ENCODE results near the gene HERC6.
A peak's percentile ranks its signal among the peaks of the same experiment; 100 is the strongest.
"Not testable (repeated sequence)": the region's sequence is repeated elsewhere in the genome, so short reads cannot be mapped to it uniquely, and the experiment has no call there.

Gene HERC6

DNA sequence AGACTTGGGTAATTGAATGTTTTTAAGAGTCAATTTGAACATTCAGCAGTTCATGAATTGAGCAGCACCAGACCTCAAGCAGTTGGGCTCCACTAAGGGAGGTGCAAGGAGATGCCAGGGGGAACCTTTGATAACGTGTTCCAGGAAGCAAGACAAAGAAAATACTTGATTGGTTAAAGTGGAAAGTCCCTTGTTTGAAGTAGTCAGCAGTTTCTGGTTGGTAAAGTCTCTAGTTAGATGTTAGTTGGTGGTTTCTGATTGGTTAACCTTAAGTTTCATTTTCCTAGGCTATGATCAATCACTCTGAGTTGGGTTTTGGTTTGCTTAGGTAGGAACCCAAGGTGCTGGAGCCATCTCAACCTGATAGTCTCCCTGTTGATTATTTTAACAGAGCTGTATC lies 4.0 kb downstream of the HERC6 start:
- FAIRE-seq (peak; percentile 95), DNase-seq (ENCODE audit: insufficient read length, low spot score) (peak; percentile 6)

- FAIRE-seq: no peak
These were observed 11.5 kb downstream of the HERC6 start for GRCh38 chr4:88390128-88390527.

DNA sequence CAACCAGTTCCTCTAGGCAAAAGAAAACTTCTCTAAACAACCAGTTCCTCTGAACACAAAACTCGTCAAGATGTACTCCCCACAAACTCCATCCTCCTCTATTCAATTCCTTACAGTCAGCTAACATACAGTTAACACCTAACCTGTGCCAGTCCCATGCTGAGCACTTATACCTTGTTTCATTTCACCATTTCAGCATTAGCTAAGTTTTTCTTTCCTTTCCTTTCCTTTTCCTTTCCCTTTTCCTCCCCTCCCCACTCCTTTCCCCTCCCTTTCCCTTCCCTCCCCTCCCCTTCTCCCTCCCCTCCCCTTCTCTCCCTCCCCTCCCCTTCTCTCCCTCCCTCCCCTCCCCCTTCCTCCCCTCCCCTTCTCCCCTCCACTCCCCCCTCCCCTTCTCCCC lies 13.1 kb downstream of the HERC6 start:
- DNase-seq (ENCODE audit: insufficient read length, low spot score): no peak

More at GRCh38 chr4:88390128-88390527, 11.5 kb downstream of the HERC6 start:
- no peak for DNase-seq (ENCODE audit: insufficient read length, low spot score)

DNA sequence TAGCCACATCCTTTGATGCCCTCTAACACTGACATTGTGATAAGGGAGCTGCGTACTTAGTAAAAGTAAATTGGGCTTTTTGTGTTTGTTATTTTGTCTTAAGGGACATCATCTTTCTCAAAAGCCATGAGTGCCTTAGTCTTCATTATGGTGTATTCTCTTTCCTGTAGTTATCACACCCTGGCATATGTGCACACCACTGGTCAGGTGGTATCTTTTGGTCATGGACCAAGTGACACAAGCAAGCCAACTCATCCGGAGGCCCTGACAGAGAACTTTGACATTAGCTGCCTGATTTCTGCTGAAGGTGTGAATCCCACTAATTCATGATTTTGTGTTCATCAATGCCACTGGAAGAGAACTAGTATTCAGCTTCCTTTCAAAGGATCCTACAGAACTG lies 18.0 kb downstream of the HERC6 start:
- FAIRE-seq (no peak), DNase-seq (ENCODE audit: insufficient read length, low spot score) (no peak)

More for the DNA sequence above, 13.1 kb downstream of the HERC6 start:
- FAIRE-seq: no peak

DNA sequence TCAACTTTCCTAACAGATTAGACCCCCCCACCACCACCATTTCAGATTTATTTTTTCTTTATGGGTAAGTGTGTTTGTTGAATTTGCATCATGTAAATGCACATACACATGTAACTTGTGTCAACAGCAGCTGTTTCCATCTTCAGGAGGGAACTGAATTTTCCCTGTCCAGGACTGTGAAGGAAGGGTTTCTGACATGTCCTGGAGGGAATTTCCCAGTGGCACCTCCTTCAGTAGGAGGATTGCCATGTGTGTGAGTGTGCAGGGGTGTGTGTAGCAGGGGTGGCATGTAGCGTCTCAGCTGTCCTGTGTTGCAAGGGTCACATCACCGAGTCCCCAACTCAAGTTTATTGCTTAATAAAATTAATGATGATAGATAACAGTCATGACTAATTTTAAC lies 19.7 kb downstream of the HERC6 start:
- FAIRE-seq: peak; percentile 54
- DNase-seq (ENCODE audit: insufficient read length, low spot score): no peak

- FAIRE-seq (no peak), DNase-seq (ENCODE audit: insufficient read length, low spot score) (no peak)
These were observed 30.6 kb downstream of the HERC6 start for GRCh38 chr4:88409206-88409605.

DNA sequence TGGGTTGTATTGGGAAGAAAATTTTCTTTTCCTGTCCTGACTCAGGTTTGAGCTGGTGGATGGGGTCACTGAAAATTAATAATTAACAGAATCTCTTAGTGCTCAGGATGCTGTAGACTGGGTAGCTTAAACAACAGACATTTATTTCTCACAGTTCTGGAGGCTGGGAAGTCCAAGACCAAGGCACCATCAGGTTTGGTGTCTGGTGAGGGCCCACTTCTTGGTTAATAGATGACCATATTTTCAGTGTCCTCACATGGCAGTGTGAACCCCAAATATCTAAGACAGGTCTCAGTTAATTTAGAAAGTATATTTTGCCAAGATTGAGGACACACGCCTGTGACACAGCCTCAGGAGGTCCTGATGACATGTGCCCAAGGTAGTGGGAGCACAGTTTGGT lies 31.1 kb downstream of the HERC6 start:
- DNase-seq (ENCODE audit: insufficient read length, low spot score) (no peak), FAIRE-seq (no peak)

DNA sequence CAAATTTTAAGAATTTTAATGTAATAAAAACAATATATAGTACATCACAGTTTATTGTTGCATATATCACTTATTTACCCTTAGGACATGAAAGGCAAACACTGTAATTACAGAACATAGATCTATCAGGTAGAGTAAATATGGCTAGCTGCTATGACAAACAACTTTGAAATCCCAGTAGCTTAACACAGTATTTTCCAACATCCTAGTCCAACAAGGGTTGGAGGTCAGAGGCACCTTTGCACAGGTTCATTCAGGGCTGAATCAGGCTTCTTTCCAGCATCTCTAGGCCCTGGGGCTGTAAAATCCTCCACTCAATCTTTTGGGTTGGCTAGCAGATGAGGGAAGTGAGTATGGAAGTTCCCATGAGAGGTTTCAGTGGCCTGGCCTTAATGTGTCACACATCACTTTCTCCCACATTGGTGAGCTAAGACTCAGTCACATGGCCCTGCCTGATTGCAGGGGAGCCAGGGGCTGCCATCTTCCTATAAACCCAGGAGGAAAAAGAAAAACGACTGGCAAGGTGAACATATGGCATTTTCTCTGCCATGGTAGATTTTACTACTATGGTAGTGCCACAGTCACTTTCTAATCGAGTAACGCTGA lies 32.9 kb downstream of the HERC6 start:
- DNase-seq (ENCODE audit: insufficient read length, low spot score): no peak
- peak; percentile 42 for FAIRE-seq

DNA sequence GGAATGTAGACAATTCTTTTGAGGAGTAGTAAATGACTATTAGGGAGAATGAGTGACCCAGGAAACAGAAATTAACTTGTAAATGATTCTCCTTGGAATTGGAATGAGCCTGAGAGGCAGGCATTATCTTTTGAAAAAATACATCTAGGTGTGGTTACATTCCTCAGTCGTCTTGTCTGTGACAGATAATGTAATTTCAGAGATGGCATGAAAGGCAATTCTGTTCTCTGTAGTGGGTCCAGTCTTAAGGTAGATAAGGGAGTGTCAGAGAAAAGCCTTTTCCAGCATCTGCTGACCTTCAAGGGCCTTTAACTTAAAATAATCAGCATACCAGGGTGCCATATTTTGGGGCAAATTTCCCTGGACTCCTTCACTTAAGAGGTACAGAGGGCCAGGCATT lies 35.1 kb downstream of the HERC6 start:
- no peak for DNase-seq (ENCODE audit: insufficient read length, low spot score)
- FAIRE-seq: no peak

- FAIRE-seq (no peak), DNase-seq (ENCODE audit: insufficient read length, low spot score) (no peak)
These were observed 36.1 kb downstream of the HERC6 start for GRCh38 chr4:88414755-88415154.

- no peak for DNase-seq (ENCODE audit: insufficient read length, low spot score)
These were observed 37.3 kb downstream of the HERC6 start for GRCh38 chr4:88415982-88416381.

DNA sequence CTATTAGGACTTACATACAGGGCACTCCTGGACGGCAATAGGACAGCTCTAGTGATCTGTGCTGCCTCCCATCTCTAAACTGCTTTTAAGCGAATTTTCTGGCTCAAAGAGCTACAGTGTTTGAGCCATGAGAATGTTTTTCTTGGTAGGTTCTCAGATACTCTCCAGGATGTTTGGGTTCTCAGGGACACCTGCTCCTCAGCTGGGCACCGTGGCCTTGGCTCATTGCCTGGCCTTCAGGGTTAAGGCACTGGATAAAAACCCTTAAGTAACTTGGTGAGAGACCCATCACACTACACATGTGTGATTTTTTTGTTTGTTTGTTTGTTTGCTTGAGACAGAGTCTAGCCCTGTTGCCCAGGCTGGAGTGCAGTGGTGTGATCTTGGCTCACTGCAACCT lies 39.8 kb downstream of the HERC6 start:
- FAIRE-seq (no peak), DNase-seq (ENCODE audit: insufficient read length, low spot score) (no peak)

More at GRCh38 chr4:88415982-88416381, 37.3 kb downstream of the HERC6 start:
- no peak for FAIRE-seq

DNA sequence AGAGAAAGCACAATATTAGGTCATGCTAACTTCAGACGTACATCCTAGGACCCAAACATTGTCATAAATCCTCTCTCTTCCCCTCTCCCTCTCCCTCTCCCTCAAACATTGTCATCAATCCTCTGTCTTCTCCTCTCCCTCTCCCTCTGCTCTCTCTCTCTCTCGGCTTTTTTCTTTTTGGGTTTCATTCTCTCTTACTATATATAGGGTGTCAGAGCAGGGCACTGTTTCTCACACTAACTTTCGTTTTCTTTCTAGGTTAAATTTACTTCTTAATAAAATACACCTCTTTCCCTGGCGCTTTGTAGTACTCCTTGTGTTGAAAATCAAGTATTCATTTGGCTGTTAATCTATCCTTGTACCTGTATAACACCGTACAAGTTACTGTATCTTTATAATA lies 41.2 kb downstream of the HERC6 start:
- peak; percentile 92 for FAIRE-seq
- DNase-seq (ENCODE audit: insufficient read length, low spot score): no peak

- FAIRE-seq: no peak
- no peak for DNase-seq (ENCODE audit: insufficient read length, low spot score)
These were observed 42.2 kb downstream of the HERC6 start for GRCh38 chr4:88420844-88421243.

- DNase-seq (ENCODE audit: insufficient read length, low spot score) (no peak), FAIRE-seq (no peak)
These were observed 43.8 kb downstream of the HERC6 start for GRCh38 chr4:88422403-88422802.

GRCh38 chr4:88429401-88429800 lies 50.7 kb downstream of the HERC6 start:
- FAIRE-seq (no peak), DNase-seq (ENCODE audit: insufficient read length, low spot score) (no peak)

GRCh38 chr4:88435987-88436693 lies 57.5 kb downstream of the HERC6 start:
- DNase-seq (ENCODE audit: insufficient read length, low spot score) (no peak), FAIRE-seq (no peak)

DNA sequence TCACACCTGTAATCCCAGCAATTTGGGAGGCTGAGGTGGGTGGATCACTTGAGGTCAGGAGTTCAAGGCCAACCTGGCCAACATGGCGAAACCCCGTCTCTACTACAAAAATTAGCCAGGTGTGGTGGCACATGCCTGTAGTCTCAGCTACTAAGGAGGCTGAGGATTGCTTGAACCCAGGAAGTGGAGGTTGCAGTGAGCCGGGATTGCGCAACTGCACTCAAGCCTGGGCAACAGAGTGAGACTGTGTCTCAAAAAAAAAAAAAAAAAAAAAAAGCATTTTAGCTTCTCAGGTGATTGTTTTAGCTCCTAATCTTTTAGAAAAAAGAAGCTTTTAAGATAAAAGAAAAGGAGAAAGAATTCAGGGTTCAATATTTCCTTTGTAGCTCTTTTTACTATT lies 59.2 kb downstream of the HERC6 start:
- not testable (repeated sequence) for DNase-seq (ENCODE audit: insufficient read length, low spot score); FAIRE-seq

DNA sequence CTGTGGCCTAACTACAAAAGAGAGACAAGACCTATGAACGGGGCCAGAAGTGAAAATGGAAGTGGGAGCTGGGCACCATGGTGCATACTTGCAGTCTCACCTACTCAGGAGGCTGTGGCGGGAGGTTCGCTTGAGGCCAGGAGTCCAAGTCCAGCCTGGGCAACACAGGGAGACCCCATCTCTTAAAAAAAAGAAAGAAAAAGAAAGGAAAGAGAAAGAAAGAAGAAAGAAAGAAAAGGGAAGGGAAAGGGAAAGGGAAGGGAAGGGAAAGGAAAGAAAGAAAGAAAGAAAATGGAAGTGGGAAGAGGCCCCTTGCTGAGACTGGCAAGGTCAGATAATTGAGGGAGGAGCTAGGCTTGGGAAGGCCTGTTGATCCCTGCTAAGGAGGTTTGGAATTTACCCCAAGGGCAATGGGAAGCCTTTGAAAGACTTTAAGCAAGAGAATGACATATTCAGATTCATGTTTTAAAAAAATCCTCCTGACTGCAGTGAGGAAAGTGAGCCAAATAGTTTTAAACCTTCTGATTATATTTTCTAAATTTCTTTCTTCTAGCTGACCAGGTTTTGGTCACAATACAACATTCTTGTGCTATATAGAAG lies 60.6 kb downstream of the HERC6 start:
- FAIRE-seq: no peak
- DNase-seq (ENCODE audit: insufficient read length, low spot score): no peak

DNA sequence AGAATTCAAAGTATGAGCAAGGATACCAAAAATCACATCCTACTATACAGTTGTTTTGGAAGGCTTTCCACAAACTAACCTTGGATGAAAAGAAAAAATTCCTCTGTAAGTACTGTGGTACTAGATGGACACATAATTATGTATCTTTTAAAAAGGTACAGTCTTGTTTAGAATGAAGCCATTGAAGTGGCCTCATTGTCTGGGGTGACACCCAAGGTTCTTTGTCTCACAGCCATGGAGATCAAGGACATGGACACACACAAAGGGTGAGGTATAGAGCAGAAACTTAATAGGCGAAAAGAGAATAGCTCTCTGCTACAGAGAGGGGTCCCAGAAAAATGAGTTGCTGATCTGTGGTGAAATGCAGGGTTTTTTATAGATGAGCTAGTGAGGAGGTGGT lies 61.5 kb downstream of the HERC6 start:
- FAIRE-seq: no peak
- DNase-seq (ENCODE audit: insufficient read length, low spot score): no peak

- no peak for FAIRE-seq
- no peak for DNase-seq (ENCODE audit: insufficient read length, low spot score)
These were observed 63.0 kb downstream of the HERC6 start for GRCh38 chr4:88441696-88442095.

- DNase-seq (ENCODE audit: insufficient read length, low spot score): no peak
These were observed 64.1 kb downstream of the HERC6 start for GRCh38 chr4:88442689-88443191.

More at GRCh38 chr4:88442689-88443191, 64.1 kb downstream of the HERC6 start:
- no peak for FAIRE-seq
